Gastrocnemius medialis (tissue), 4 donors: ENCODE measurements around the gene HOXA5.

ENCODE experiments used
- POLR2A ChIP-seq, 2 donors: fragments of 450-650 bp; IDR thresholded peaks; one replicate each; pipeline ENCODE4 v1.6.1; 2017; ENCODE audit warnings: antibody characterized with exemption in 2 of 2, mild to moderate bottlenecking in 2 of 2, moderate library complexity in 2 of 2
- TF ChIP-seq, protein P1 (sequence below), 5 experiments: fragments of 450-650 bp in 3 of 5; fragments of 200-600 bp in 2 of 5; sonication (generic) in 2 of 5; IDR thresholded peaks in 4 of 5; conservative IDR thresholded peaks in 1 of 5; 1 replicate in 4 of 5; 2 replicates in 1 of 5; pipeline ENCODE4 v1.5.1; 2016 to 2019; ENCODE audit warnings: antibody characterized with exemption in 5 of 5, mild to moderate bottlenecking in 3 of 5, moderate library complexity in 3 of 5

DNA sequence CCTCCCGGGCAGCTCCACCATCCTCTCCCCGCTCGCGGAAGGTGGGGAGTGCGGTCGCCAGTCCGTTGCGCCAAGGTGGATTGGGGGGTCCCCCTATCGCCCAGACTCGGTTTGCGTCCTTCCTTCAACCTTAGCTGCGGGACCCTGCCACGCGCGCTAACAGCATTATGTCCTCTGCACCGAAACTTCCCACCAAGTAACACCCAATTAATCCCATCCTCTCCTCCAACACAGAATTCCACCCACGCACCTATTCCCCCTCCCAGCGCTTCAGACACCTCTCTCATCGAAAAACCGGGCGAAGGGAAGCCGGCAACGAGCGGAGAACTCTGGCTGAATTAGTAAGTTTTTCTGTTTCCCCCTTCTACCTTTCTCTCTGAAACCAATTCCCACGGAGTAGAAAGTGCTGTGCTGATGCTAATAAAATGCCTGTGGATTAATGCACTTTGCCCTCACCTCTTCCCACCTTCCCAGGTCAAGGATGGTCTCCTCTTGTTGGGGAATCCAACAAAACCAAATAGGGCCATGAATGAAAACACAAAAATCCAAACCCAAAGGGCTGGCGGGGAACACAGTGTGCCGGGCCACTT lies 8.0 kb upstream of the HOXA5 start:
- TF ChIP-seq, protein P1, sequence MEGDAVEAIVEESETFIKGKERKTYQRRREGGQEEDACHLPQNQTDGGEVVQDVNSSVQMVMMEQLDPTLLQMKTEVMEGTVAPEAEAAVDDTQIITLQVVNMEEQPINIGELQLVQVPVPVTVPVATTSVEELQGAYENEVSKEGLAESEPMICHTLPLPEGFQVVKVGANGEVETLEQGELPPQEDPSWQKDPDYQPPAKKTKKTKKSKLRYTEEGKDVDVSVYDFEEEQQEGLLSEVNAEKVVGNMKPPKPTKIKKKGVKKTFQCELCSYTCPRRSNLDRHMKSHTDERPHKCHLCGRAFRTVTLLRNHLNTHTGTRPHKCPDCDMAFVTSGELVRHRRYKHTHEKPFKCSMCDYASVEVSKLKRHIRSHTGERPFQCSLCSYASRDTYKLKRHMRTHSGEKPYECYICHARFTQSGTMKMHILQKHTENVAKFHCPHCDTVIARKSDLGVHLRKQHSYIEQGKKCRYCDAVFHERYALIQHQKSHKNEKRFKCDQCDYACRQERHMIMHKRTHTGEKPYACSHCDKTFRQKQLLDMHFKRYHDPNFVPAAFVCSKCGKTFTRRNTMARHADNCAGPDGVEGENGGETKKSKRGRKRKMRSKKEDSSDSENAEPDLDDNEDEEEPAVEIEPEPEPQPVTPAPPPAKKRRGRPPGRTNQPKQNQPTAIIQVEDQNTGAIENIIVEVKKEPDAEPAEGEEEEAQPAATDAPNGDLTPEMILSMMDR (IDR thresholded peaks at IDR 0.05 in 4 of 5, conservative IDR thresholded peaks at IDR 0.05 in 1 of 5), result no peak
- TF ChIP-seq POLR2A (IDR thresholded peaks at IDR 0.05), result no peak
